Retinal pigment epithelial cell (primary cell): Measurements from ENCODE around the gene TMEM108.

Experiments
- DNase-seq: peaks from one replicate; pipeline ENCODE4 v3.0.0-alpha.2; 2010; ENCODE audit warnings: low read depth
- H3K4me3 ChIP-seq: 2 replicates; pipeline ENCODE4 v1.5.1; 2011; ENCODE audit warnings: mild to moderate bottlenecking, low read length, control low read depth, moderate library complexity
- TF ChIP-seq, protein P1 (sequence below): conservative IDR thresholded peaks from 2 replicates; pipeline ENCODE4 v1.5.1; 2011; ENCODE audit warnings: low read depth, low read length, control low read depth, inconsistent platforms

Gene TMEM108

GRCh38 chr3:133301194-133301593, 263.0 kb downstream of the TMEM108 start:
- H3K4me3 ChIP-seq: no peak overlapping the region
- TF ChIP-seq, protein P1, sequence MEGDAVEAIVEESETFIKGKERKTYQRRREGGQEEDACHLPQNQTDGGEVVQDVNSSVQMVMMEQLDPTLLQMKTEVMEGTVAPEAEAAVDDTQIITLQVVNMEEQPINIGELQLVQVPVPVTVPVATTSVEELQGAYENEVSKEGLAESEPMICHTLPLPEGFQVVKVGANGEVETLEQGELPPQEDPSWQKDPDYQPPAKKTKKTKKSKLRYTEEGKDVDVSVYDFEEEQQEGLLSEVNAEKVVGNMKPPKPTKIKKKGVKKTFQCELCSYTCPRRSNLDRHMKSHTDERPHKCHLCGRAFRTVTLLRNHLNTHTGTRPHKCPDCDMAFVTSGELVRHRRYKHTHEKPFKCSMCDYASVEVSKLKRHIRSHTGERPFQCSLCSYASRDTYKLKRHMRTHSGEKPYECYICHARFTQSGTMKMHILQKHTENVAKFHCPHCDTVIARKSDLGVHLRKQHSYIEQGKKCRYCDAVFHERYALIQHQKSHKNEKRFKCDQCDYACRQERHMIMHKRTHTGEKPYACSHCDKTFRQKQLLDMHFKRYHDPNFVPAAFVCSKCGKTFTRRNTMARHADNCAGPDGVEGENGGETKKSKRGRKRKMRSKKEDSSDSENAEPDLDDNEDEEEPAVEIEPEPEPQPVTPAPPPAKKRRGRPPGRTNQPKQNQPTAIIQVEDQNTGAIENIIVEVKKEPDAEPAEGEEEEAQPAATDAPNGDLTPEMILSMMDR: no peak
- no peak for DNase-seq

- TF ChIP-seq, protein P1: no peak
Observed at GRCh38 chr3:133301731-133302130, 263.5 kb downstream of the TMEM108 start.

GRCh38 chr3:133303430-133303829, 265.2 kb downstream of the TMEM108 start:
- TF ChIP-seq, protein P1: no peak
- no peak overlapping the region for H3K4me3 ChIP-seq
- DNase-seq: no peak

More at GRCh38 chr3:133301731-133302130, 263.5 kb downstream of the TMEM108 start:
- no peak for DNase-seq
- H3K4me3 ChIP-seq: no peak overlapping the region

DNA sequence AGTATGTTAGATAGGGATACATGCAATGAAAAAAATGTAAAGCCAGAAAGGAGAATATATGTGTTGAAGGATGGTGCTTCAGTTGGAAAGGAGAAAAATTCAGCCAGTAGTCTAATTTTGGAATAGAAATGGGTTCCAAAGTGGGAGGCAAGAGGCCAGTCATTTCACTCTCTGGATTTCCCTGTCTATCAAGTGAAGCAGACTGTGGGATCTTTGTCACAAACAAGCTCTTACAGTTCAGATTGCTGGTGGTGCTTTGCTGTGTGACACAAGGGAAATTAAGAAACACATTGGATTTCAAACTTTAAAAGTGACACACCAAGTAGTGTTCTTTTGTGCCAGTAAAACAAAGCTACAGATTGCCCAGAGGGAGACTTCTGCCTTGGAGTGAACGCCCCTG, 279.7 kb downstream of the TMEM108 start:
- H3K4me3 ChIP-seq: no peak overlapping the region
- no peak for DNase-seq
- TF ChIP-seq, protein P1: no peak

DNA sequence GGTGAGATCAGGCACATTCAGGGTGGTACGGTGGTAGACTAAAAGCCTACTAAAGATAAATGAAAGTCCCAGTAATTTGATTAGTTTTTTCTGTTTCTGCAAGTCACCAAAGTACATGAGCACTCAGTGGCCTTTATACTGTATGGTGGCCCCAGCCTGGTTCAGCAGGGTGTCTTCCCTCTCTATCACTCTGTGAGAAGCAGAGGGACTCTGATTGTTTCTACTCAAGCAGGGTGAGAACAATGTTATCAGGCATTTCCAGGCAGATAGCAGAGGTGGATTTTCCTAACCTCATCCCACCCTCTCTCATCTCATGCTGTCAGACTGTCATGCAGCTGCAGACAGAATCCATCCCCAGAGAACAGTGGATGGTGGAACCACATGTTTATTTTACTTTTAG, 290.2 kb downstream of the TMEM108 start:
- no peak overlapping the region for H3K4me3 ChIP-seq
- TF ChIP-seq, protein P1: no peak

DNA sequence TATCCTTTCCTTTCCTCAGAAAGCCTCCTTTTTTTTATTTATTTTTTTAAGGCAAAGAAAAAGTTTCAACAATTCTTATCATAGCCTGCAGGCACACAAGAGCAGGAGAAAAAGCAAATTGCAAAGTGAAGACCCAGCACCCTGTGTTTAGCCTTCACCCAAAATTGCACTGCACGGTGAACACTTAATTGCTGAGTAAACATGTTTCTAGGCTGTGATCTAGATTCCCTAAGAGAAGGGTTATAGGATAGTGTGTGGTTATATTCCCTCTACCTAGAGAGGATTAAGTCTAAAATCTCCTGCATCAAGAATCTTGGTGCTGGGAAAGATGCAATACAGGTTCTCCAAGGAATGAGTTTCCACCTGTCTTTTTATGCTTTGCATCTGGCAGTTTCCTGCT, 291.4 kb downstream of the TMEM108 start:
- no peak for DNase-seq
- no peak overlapping the region for H3K4me3 ChIP-seq
- TF ChIP-seq, protein P1: no peak

More for the DNA sequence above, 290.2 kb downstream of the TMEM108 start:
- no peak for DNase-seq

- no peak for DNase-seq
- TF ChIP-seq, protein P1: no peak
- no peak overlapping the region for H3K4me3 ChIP-seq
Observed at GRCh38 chr3:133330065-133330464, 291.9 kb downstream of the TMEM108 start.
